GM18508 (cell line): ENCODE results near the gene SNAP47.
A peak's percentile ranks its signal among the peaks of the same experiment; 100 is the strongest.

Experiments used
- ATAC-seq: cut with Tn5 transposase; IDR thresholded peaks from one replicate; pipeline ENCODE4 v1.9.1; 2021; ENCODE audit warnings: moderate number of reproducible peaks; ENCODE audit not compliant: insufficient read depth, unreplicated experiment

SNAP47 gene

GRCh38 chr1:227779685-227780084, 44.5 kb downstream of the SNAP47 start:
- no peak for ATAC-seq

GRCh38 chr1:227780101-227781044, 45.1 kb downstream of the SNAP47 start:
- ATAC-seq, result no peak

GRCh38 chr1:227781314-227781930, 46.2 kb downstream of the SNAP47 start:
- ATAC-seq, result no peak

DNA sequence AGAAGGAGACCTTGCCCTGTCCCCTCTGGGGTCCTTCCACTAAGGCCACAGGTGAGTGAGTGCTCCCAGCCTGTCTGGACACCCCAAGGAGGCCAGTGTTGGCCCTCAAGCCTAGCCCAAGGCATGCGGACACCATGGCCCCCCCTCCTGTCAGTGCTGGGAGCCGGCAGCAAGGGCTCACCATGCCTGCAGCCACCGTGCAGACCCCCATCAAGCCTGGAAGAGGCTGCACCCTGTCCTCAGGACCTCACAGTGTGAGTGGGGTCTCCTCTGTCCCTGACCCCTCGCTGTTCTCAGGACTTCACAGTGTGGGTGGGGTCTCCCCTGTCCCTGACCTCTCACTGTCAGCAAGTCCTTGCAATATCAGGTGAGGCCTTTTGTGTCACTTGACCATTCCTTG, 47.0 kb downstream of the SNAP47 start:
- no peak for ATAC-seq

DNA sequence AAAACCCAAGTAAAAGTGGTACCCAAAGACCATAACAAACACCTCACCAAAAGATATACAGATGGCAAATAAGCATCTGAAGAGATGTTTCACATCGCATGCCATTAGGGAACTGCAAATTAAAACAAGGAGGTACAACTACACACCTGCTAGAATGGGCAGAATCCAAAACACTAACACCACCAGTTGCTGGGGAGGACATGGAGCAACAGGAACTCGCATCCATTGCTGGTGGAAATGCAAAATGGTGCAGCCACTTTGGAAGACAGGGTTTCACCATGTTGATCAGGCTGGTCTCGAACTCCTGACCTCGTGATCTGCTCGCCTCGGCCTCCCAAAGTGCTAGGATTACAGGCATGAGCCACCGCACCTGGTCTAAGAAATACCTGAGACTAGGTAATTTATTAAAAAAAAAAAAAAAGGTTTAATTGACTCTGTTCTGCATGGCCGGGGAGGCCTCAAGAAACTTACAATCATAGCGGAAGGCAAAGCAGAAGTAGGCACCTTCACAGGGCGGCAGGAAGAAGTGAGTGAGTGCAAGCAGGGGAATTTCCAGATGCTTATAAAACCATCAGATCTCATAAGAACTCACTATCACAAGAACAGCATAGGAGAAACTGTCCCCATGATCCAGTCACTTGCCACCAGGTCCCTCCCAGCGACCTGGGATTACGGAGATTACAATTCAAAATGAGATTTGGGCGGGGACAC, 50.0 kb downstream of the SNAP47 start:
- ATAC-seq, result no peak

- ATAC-seq, result no peak
These were observed 50.8 kb downstream of the SNAP47 start for GRCh38 chr1:227785805-227786671.

DNA sequence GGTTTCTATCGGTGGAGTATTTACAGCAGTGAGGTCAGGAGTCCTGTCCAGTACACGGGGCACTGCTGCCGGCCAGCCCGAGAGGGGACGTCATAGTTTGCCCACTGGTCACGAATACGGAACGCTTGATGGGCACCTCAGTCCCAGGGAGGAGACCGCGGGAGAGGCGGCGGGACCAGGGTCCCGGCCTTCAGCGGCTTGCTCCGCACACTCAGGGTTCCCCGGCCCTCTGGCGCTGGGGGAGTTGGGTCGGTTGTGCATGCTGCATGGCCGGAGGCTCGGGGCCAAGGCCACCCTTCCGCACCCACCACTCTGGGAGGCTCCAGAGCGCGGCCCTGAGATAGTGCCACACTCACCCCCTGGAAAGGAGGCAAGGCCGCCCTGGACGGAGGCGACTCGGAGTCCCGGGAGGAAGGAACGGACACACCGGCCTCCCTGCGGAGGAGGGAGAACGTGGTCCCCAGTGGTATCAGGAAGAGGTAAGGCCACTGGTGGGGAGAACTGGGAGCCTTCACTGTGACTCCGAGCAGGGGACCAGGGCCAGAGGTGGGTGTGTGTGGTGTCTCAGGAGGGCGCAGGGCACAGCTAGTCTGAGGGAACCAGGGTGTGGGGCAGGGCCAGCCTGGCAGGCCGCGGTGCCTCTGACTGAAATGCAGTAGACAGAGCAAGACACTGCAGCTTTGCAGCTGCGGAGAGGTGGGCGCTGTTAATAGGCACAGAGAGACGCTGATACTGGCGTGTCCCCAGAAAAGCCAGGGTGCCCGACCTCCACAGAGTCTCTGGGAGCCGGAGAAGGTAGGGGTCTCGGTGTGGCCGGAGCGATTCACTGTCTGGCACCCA, 51.7 kb downstream of the SNAP47 start:
- no peak for ATAC-seq

- peak; percentile 75 for ATAC-seq
These were observed 52.5 kb downstream of the SNAP47 start for GRCh38 chr1:227787513-227788270.

GRCh38 chr1:227788271-227789083, 53.2 kb downstream of the SNAP47 start:
- no peak for ATAC-seq

GRCh38 chr1:227789084-227790033, 54.1 kb downstream of the SNAP47 start:
- ATAC-seq, result no peak

DNA sequence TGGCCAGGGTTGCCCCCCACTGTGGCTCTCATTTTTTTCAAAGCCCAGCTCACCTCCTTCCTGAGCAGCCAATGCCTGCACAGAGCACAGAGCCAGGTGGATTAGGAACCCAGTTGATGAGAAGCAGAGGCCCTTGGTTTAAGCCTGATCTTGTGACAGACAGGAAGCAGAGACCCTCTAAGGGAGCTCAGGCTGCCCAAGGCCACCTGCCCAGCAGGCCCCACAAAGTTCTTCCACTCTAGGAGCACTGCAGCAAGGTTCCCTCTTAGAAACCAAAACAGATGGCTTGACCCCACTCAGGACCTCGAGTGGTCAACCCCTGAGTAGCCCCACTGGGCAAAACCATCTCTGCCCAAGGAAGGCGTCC, 54.8 kb downstream of the SNAP47 start:
- no peak for ATAC-seq

DNA sequence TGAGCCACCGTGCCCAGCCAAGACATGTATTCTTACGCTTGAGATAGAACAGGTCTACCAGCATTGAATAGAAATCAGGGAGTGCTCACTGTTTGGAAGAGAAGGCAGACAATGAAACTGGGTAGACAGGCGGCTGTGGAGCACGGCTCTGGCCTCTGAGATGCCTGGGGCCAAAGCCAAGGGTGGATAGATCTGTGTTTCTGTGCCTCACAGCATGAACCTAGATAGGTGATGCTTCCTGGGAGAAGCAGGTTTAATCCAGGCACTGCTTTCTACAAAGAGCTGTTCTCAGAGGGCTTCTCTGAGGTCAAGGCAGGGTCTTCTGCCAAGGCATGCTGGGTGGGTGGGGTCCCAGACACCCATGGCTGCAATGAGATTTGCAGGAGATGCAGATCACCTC, 55.6 kb downstream of the SNAP47 start:
- no peak for ATAC-seq

GRCh38 chr1:227791425-227792143, 56.3 kb downstream of the SNAP47 start:
- ATAC-seq, result no peak

DNA sequence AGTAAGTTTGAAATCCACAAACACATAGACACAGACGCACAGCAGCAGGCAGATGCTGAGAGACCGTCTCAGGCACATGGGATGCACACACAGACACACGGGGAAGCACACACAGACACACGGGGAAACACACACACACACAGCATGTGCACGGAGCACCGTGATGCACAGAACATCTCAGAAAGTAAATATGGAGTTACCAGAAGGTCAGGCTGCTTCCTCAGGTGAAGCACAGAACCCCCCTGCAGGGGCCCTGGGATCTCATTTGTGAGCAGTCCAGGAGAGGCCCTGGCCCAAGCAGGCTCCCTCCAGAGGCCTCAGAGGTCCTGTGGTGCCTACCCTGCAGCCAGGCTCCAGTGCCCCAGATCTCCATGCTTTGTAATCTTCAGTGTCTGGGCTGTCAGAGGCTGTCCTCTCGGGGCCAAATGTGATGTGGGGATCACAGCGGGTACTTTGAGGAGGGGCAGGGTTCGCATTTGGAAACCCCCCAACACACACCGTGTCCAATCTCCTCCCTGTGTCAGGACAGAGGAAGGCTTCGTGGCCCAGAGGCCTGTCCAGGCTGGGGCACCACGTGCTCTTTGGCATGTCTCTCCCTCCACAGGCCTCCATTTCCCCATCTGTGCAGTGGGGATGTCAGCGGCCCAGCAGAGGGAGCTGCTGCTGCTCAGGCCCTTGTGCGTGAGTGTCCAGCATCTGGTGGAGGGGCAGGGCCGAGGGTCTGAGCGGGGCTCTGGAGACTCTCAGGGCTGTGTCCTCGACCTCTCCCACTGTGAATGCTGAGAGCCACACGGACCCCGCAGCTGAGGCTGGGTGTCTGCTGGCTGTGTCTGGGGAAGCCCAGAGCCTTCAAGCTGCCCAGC, 57.2 kb downstream of the SNAP47 start:
- no peak for ATAC-seq
